GM12891 (cell line): ENCODE measurements around the gene FAF2.

Source experiments
- PAX5 ChIP-seq: IDR thresholded peaks from 2 replicates; pipeline ENCODE4 v1.6.1; 2011; ENCODE audit warnings: low read length, moderate library complexity, mild to moderate bottlenecking; ENCODE audit not compliant: insufficient read depth, severe bottlenecking
- POLR2A ChIP-seq: IDR thresholded peaks from 2 replicates; pipeline ENCODE4 v1.6.1; 2011; ENCODE audit warnings: low read depth, low read length, control low read depth
- POLR2AphosphoS5 ChIP-seq: IDR thresholded peaks from 2 replicates; pipeline ENCODE4 v1.6.1; 2011; ENCODE audit warnings: low read depth, low read length, control low read depth
- POU2F2 ChIP-seq: IDR thresholded peaks from 2 replicates; pipeline ENCODE4 v1.6.1; 2011; ENCODE audit warnings: low read depth, mild to moderate bottlenecking, control low read depth, low read length, moderate library complexity
- SPI1 ChIP-seq: IDR thresholded peaks from 2 replicates; pipeline ENCODE4 v1.6.1; 2011; ENCODE audit warnings: low read depth, low read length, control low read depth
- TAF1 ChIP-seq: IDR thresholded peaks from 2 replicates; pipeline ENCODE4 v1.6.1; 2011; ENCODE audit warnings: low read depth, low read length, control low read depth

GRCh38 chr5:176540956-176541337 lies 92.8 kb downstream of the FAF2 start:
- TF ChIP-seq SPI1 (no peak), POLR2A (no peak), POLR2AphosphoS5 (no peak), TAF1 (no peak), POU2F2 (no peak), PAX5 (no peak)
